Liver (tissue), 9 donors: ENCODE results near the gene DPAGT1. TPM values are rescaled to one million over a fixed set of nuclear protein-coding genes. Genes with fewer than 3 reads are reported as not detected.

Experiments
- DNase-seq: peaks from one replicate; pipeline ENCODE4 v3.0.0-alpha.2; 2017; ENCODE audit warnings: low spot score
- H3K27ac ChIP-seq, 2 donors: one replicate each; pipeline ENCODE4 v1.7.0; 2013; ENCODE audit warnings: inconsistent platforms in 2 of 2, low read length in 2 of 2, control low read depth in 1 of 2, low read depth in 1 of 2, mild to moderate bottlenecking in 1 of 2
- H3K27me3 ChIP-seq, 4 donors: one replicate each; pipeline versions ENCODE4 v1.6.1 to v1.7.0; 2013; ENCODE audit warnings: low read length in 3 of 4, inconsistent platforms in 1 of 4, mild to moderate bottlenecking in 1 of 4, moderate library complexity in 1 of 4; ENCODE audit not compliant: control insufficient read depth in 4 of 4, insufficient read depth in 4 of 4
- H3K36me3 ChIP-seq, 4 donors: one replicate each; pipeline versions ENCODE4 v1.6.1 to v1.7.0; 2013; ENCODE audit warnings: low read length in 3 of 4, mild to moderate bottlenecking in 3 of 4, low read depth in 1 of 4, moderate library complexity in 1 of 4; ENCODE audit not compliant: control insufficient read depth in 4 of 4, insufficient read depth in 3 of 4
- H3K4me1 ChIP-seq, 4 donors: one replicate each; pipeline versions ENCODE4 v1.6.1 to v1.7.0; 2013; ENCODE audit warnings: low read length in 3 of 4, mild to moderate bottlenecking in 3 of 4, moderate library complexity in 1 of 4; ENCODE audit not compliant: control insufficient read depth in 4 of 4, insufficient read depth in 4 of 4
- H3K4me3 ChIP-seq, 3 donors: one replicate each; pipeline versions ENCODE4 v1.6.1 to v1.7.0; 2013; ENCODE audit warnings: low read length in 3 of 3, control low read depth in 1 of 3, low read depth in 1 of 3, mild to moderate bottlenecking in 1 of 3
- H3K9ac ChIP-seq, 2 donors: one replicate each; pipeline ENCODE4 v1.7.0; 2013; ENCODE audit warnings: low read length in 2 of 2, mild to moderate bottlenecking in 2 of 2, moderate library complexity in 2 of 2, control low read depth in 1 of 2, low read depth in 1 of 2
- H3K9me3 ChIP-seq, 4 donors: one replicate each; pipeline versions ENCODE4 v1.6.1 to v1.7.0; 2013; ENCODE audit warnings: low read length in 3 of 4; ENCODE audit not compliant: control insufficient read depth in 4 of 4
- EGR1 ChIP-seq, 2 donors: IDR thresholded peaks; 2 replicates each; pipeline ENCODE4 v1.6.1; 2016 to 2018; ENCODE audit warnings: antibody characterized with exemption in 2 of 2, low read depth in 2 of 2
- FOXA1 ChIP-seq: IDR thresholded peaks from 2 replicates; pipeline ENCODE4 v1.6.1; 2016; ENCODE audit warnings: antibody characterized with exemption
- FOXA2 ChIP-seq: IDR thresholded peaks from 2 replicates; pipeline ENCODE4 v1.6.1; 2016; ENCODE audit warnings: antibody characterized with exemption
- GABPA ChIP-seq, 2 donors: IDR thresholded peaks in 1 of 2; conservative IDR thresholded peaks in 1 of 2; 2 replicates each; pipeline ENCODE4 v1.6.1; 2016; ENCODE audit warnings: antibody characterized with exemption in 2 of 2, mild to moderate bottlenecking in 1 of 2, moderate library complexity in 1 of 2
- HNF4A ChIP-seq, 2 donors: conservative IDR thresholded peaks; 2 replicates each; pipeline ENCODE4 v1.6.1; 2016; ENCODE audit warnings: antibody characterized with exemption in 2 of 2, mild to moderate bottlenecking in 2 of 2
- HNF4G ChIP-seq: IDR thresholded peaks from 2 replicates; pipeline ENCODE4 v1.6.1; 2016; ENCODE audit warnings: antibody characterized with exemption
- JUND ChIP-seq, 2 donors: IDR thresholded peaks; 2 replicates each; pipeline ENCODE4 v1.6.1; 2016; ENCODE audit warnings: antibody characterized with exemption in 2 of 2
- NR2F2 ChIP-seq: IDR thresholded peaks from 2 replicates; pipeline ENCODE4 v1.6.1; 2016; ENCODE audit warnings: antibody characterized with exemption
- RAD21 ChIP-seq, 2 donors: IDR thresholded peaks; 2 replicates each; pipeline ENCODE4 v1.6.1; 2016; ENCODE audit warnings: antibody characterized with exemption in 2 of 2, mild to moderate bottlenecking in 2 of 2
- RXRA ChIP-seq, 2 donors: IDR thresholded peaks; 2 replicates each; pipeline ENCODE4 v1.6.1; 2017 to 2018; ENCODE audit warnings: antibody characterized with exemption in 2 of 2, mild to moderate bottlenecking in 1 of 2
- SP1 ChIP-seq: IDR thresholded peaks from 2 replicates; pipeline ENCODE4 v1.6.1; 2018; ENCODE audit warnings: antibody characterized with exemption, mild to moderate bottlenecking
- TAF1 ChIP-seq: conservative IDR thresholded peaks from 2 replicates; pipeline ENCODE4 v1.6.1; 2016; ENCODE audit warnings: antibody characterized with exemption, mild to moderate bottlenecking
- YY1 ChIP-seq: IDR thresholded peaks from 2 replicates; pipeline ENCODE4 v1.6.1; 2016; ENCODE audit warnings: antibody characterized with exemption, mild to moderate bottlenecking
- WGBS: extraction: QIAGEN DNeasy Blood & Tissue Kit; methylation state at CpG from one replicate; pipeline ENCODE4 v1.1.7; 2013; 5-methylcytosine and 5-hydroxymethylcytosine counted together
- polyA plus RNA-seq, 2 donors: library from polyadenylated mRNA; stranded (reverse) in 1 of 2; unstranded in 1 of 2; fragments of 200-250 nt in 1 of 2; fragments of >200 nt in 1 of 2; fragmentation: Nextera tagmentation in 1 of 2; extraction: Ambion mirVana in 1 of 2; gene quantifications; one replicate each; pipeline versions ENCODE4 v1.2.1 to v1.2.3, GENCODE V29; 2013 to 2015
- total RNA-seq, 2 donors: library from RNA; depleted of rRNA; stranded (reverse); fragments of >200 nt; gene quantifications; one replicate each; pipeline ENCODE4 v1.2.3, GENCODE V29; 2014
- TF ChIP-seq, protein P1 (sequence below): IDR thresholded peaks from 2 replicates; pipeline ENCODE4 v1.6.1; 2016; ENCODE audit warnings: antibody characterized with exemption, mild to moderate bottlenecking
- TF ChIP-seq, protein P2 (sequence below): fragments of 150-350 bp; IDR thresholded peaks from 2 replicates; pipeline ENCODE4 v1.5.1; 2017; ENCODE audit warnings: improper control_type of control experiment, low read depth, low read length; ENCODE audit not compliant: missing input control
- TF ChIP-seq, protein P3 (sequence below): IDR thresholded peaks from 2 replicates; pipeline ENCODE4 v1.6.1; 2016; ENCODE audit warnings: antibody characterized with exemption
- TF ChIP-seq, protein P4 (sequence below): IDR thresholded peaks from 2 replicates; pipeline ENCODE4 v1.6.1; 2016; ENCODE audit warnings: antibody characterized with exemption
- TF ChIP-seq, protein P5 (sequence below): IDR thresholded peaks from 2 replicates; pipeline ENCODE4 v1.6.1; 2016; ENCODE audit warnings: antibody characterized with exemption
- donor health status: healthy.
- donor health status: healthy.
- donor health status: healthy.
- donor health status: healthy.
- donor health status: healthy.

DPAGT1 gene
- total and polyA plus RNA-seq, 4 donors = 12.8 to 48.0 (median 37.4) TPM

DNA sequence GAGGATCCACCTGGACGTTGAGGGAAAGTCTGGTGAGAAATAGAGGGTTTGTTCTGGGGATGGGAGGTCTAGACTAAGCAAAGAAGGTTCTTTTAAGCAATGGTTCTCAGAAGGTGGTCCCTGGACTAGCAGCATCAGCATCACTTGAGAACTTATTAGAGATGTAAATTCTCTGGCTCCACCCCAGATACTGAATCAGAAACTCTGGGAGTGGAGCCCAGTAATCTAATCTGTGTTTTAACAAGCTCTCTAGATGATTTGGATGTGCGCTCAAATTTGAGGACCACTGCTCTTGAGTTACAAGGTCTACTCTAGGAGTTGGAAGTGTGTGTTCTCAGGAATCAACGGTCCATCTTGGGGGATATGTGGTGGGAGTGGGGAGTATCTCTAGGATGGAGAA is 43.9 kb upstream of the DPAGT1 start:
- Histone ChIP-seq H3K9ac (no peak overlapping the region), H3K27me3 (peaks cover 0 to 4% (median 0%) of the 10 kb centered on the region in 4 donors), H3K4me3 (no peak overlapping the region), H3K4me1 (peaks cover 4 to 23% (median 11%) of the 10 kb centered on the region in 4 donors), H3K36me3 (no peaks in the 10 kb centered on the region), H3K9me3 (no peaks in the 10 kb centered on the region), H3K27ac (no peak overlapping the region)
- TF ChIP-seq FOXA2 (no peak), YY1 (no peak), RXRA (IDR thresholded peaks at IDR 0.05) (no peak), NR2F2 (no peak), RAD21 (IDR thresholded peaks at IDR 0.05) (no peak), TAF1 (no peak), JUND (IDR thresholded peaks at IDR 0.05) (no peak), SP1 (no peak), EGR1 (IDR thresholded peaks at IDR 0.05; ENCODE audit: low read depth in 2 of 2) (no peak), HNF4G (no peak), FOXA1 (no peak), HNF4A (conservative IDR thresholded peaks at IDR 0.05) (no peak), GABPA (IDR thresholded peaks at IDR 0.05 in 1 of 2, conservative IDR thresholded peaks at IDR 0.05 in 1 of 2) (no peak)
- TF ChIP-seq, protein P1, sequence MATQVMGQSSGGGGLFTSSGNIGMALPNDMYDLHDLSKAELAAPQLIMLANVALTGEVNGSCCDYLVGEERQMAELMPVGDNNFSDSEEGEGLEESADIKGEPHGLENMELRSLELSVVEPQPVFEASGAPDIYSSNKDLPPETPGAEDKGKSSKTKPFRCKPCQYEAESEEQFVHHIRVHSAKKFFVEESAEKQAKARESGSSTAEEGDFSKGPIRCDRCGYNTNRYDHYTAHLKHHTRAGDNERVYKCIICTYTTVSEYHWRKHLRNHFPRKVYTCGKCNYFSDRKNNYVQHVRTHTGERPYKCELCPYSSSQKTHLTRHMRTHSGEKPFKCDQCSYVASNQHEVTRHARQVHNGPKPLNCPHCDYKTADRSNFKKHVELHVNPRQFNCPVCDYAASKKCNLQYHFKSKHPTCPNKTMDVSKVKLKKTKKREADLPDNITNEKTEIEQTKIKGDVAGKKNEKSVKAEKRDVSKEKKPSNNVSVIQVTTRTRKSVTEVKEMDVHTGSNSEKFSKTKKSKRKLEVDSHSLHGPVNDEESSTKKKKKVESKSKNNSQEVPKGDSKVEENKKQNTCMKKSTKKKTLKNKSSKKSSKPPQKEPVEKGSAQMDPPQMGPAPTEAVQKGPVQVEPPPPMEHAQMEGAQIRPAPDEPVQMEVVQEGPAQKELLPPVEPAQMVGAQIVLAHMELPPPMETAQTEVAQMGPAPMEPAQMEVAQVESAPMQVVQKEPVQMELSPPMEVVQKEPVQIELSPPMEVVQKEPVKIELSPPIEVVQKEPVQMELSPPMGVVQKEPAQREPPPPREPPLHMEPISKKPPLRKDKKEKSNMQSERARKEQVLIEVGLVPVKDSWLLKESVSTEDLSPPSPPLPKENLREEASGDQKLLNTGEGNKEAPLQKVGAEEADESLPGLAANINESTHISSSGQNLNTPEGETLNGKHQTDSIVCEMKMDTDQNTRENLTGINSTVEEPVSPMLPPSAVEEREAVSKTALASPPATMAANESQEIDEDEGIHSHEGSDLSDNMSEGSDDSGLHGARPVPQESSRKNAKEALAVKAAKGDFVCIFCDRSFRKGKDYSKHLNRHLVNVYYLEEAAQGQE = no peak
- TF ChIP-seq, protein P2, sequence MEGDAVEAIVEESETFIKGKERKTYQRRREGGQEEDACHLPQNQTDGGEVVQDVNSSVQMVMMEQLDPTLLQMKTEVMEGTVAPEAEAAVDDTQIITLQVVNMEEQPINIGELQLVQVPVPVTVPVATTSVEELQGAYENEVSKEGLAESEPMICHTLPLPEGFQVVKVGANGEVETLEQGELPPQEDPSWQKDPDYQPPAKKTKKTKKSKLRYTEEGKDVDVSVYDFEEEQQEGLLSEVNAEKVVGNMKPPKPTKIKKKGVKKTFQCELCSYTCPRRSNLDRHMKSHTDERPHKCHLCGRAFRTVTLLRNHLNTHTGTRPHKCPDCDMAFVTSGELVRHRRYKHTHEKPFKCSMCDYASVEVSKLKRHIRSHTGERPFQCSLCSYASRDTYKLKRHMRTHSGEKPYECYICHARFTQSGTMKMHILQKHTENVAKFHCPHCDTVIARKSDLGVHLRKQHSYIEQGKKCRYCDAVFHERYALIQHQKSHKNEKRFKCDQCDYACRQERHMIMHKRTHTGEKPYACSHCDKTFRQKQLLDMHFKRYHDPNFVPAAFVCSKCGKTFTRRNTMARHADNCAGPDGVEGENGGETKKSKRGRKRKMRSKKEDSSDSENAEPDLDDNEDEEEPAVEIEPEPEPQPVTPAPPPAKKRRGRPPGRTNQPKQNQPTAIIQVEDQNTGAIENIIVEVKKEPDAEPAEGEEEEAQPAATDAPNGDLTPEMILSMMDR = no peak
- TF ChIP-seq, protein P3, sequence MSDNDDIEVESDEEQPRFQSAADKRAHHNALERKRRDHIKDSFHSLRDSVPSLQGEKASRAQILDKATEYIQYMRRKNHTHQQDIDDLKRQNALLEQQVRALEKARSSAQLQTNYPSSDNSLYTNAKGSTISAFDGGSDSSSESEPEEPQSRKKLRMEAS = no peak
- TF ChIP-seq, protein P4, sequence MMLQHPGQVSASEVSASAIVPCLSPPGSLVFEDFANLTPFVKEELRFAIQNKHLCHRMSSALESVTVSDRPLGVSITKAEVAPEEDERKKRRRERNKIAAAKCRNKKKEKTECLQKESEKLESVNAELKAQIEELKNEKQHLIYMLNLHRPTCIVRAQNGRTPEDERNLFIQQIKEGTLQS = no peak
- TF ChIP-seq, protein P5, sequence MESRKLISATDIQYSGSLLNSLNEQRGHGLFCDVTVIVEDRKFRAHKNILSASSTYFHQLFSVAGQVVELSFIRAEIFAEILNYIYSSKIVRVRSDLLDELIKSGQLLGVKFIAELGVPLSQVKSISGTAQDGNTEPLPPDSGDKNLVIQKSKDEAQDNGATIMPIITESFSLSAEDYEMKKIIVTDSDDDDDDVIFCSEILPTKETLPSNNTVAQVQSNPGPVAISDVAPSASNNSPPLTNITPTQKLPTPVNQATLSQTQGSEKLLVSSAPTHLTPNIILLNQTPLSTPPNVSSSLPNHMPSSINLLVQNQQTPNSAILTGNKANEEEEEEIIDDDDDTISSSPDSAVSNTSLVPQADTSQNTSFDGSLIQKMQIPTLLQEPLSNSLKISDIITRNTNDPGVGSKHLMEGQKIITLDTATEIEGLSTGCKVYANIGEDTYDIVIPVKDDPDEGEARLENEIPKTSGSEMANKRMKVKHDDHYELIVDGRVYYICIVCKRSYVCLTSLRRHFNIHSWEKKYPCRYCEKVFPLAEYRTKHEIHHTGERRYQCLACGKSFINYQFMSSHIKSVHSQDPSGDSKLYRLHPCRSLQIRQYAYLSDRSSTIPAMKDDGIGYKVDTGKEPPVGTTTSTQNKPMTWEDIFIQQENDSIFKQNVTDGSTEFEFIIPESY = no peak
- no peak for DNase-seq
- WGBS = 57% methylated on average over 3 of the region's 3 CpGs
